Measurements from ENCODE around the gene PCYT2. TPM values are rescaled to one million over a fixed set of nuclear protein-coding genes. Genes with fewer than 3 reads are reported as not detected.
A peak's percentile ranks its signal among the peaks of the same experiment; 100 is the strongest.

The PCYT2 gene
- total and polyA plus RNA-seq, 2 donors (not counting 3 experiments of a cell fraction or from before 2014, with no cell fraction given) = 52.0 to 57.1 TPM

DNA sequence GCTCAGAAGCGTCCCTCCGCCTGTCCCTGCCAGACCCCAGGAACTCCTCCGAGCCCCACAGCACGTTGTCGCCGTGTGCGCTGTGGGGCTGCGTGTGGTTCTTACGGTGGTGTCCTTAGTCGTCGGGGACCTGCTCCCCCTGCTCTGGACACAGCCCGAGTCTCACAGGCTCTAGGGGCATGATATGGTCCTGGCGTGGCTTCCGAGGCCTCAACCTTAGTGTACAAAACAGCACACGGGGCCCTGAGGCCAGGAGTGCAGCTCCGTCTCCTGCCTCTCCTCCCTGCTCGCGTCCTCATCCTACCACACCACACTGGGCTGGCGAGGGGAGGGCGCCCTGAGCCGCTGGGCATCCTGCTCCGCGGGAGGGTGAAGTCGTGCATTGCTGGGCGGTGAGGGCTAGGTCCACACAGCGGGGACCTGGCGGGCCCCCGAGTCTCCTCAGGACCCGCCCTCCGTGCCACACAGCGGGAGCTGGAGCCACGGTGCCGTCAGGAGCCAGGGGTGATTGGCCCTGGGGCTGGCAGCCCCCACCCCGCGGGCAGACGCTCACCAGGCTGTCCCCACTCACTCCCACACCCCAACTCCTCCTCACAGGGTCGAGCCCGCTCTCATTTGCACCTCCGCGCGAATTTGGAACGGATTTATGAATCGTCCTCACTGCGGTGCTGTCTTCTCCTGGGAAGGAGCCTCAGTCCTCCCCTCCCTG is 17.5 kb upstream of the PCYT2 start:
- Histone ChIP-seq H4K20me1 (replicated peaks; ENCODE audit: control insufficient read depth, extremely low read depth, insufficient read depth, low read length) (no peaks in the 10 kb centered on the region), H2AFZ (ENCODE audit: low read depth, low read length) (peak overlapping the region; percentile 66), H3K36me3 (ENCODE audit: control insufficient read depth in 2 of 2, extremely low read depth in 1 of 2, insufficient read depth in 2 of 2, low read length in 2 of 2) (peaks cover 0 to 3% of the 10 kb centered on the region in 2 experiments), H3K9ac (replicated peaks; ENCODE audit: extremely low read depth, insufficient read depth, low read length) (no peak overlapping the region), H3K4me3 (replicated peaks in 1 of 3; ENCODE audit: insufficient read depth in 1 of 3, low read depth in 1 of 3, low read length in 3 of 3) (peak overlapping the region in 2 of 3 experiments; percentile 11 to 64), H3K4me1 (ENCODE audit: control insufficient read depth, extremely low read depth, insufficient read depth, low read length) (peaks cover 12% of the 10 kb centered on the region), H3K27ac (ENCODE audit: insufficient read depth, low read depth, low read length) (no peak overlapping the region), H3K27me3 (ENCODE audit: control insufficient read depth in 2 of 2, insufficient read depth in 2 of 2, low read length in 2 of 2) (no peaks in the 10 kb centered on the region), H3K4me2 (ENCODE audit: insufficient read depth, low read length) (peak overlapping the region; percentile 52), H3K79me2 (ENCODE audit: control insufficient read depth, insufficient read depth, low read length) (peaks cover 33% of the 10 kb centered on the region), H3K9me1 (replicated peaks; ENCODE audit: control insufficient read depth, extremely low read depth, insufficient read depth, low read length) (no peaks in the 10 kb centered on the region), H3K9me3 (replicated peaks; ENCODE audit: control insufficient read depth, insufficient read depth, low read length) (no peaks in the 10 kb centered on the region)
- no peak for DNase-seq (ENCODE audit: low read depth, low spot score)
- no TSS peak for BruUV-seq (replicated peaks)
- FAIRE-seq = no peak
- intact Hi-C loops (cut with micrococcal nuclease) (loop anchor here (5.0 kb wide), 1 partner anchor 74 kb away; no protein-coding TSS in a partner anchor), dilution Hi-C loops (cut with MboI; ENCODE audit: extremely low pct_ligation_motif_present, low sequenced_read_pairs) (no loop called here)
- TF ChIP-seq FOS (IDR thresholded peaks at IDR 0.05; ENCODE audit: borderline replicate concordance, insufficient read depth, low read length) = no peak
- no peak for TF ChIP-seq POLR2A (IDR thresholded peaks at IDR 0.05; ENCODE audit: low read depth, low read length)
- no peak for TF ChIP-seq GATA2 (IDR thresholded peaks at IDR 0.05; ENCODE audit: insufficient read depth, insufficient read length, low read depth, low read length)
- TF ChIP-seq EZH2 (IDR thresholded peaks at IDR 0.05; ENCODE audit: borderline replicate concordance, low read depth, low read length, severe bottlenecking) = no peak
- no peak for TF ChIP-seq JUN (IDR thresholded peaks at IDR 0.05; ENCODE audit: borderline replicate concordance, insufficient read depth, insufficient read length, low read depth)
- TF ChIP-seq, protein P1, sequence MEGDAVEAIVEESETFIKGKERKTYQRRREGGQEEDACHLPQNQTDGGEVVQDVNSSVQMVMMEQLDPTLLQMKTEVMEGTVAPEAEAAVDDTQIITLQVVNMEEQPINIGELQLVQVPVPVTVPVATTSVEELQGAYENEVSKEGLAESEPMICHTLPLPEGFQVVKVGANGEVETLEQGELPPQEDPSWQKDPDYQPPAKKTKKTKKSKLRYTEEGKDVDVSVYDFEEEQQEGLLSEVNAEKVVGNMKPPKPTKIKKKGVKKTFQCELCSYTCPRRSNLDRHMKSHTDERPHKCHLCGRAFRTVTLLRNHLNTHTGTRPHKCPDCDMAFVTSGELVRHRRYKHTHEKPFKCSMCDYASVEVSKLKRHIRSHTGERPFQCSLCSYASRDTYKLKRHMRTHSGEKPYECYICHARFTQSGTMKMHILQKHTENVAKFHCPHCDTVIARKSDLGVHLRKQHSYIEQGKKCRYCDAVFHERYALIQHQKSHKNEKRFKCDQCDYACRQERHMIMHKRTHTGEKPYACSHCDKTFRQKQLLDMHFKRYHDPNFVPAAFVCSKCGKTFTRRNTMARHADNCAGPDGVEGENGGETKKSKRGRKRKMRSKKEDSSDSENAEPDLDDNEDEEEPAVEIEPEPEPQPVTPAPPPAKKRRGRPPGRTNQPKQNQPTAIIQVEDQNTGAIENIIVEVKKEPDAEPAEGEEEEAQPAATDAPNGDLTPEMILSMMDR (IDR thresholded peaks at IDR 0.05; ENCODE audit: extremely low read depth in 1 of 2, insufficient read depth in 1 of 2, low read depth in 1 of 2, low read length in 2 of 2) = no peak
- TF ChIP-seq, protein P2, sequence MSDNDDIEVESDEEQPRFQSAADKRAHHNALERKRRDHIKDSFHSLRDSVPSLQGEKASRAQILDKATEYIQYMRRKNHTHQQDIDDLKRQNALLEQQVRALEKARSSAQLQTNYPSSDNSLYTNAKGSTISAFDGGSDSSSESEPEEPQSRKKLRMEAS (IDR thresholded peaks at IDR 0.05; ENCODE audit: insufficient read depth, insufficient read length) = no peak
- TF ChIP-seq POLR2AphosphoS5 (IDR thresholded peaks at IDR 0.05; ENCODE audit: insufficient read depth, low read depth, low read length) = no peak
- no peak for TF ChIP-seq MYC (IDR thresholded peaks at IDR 0.05; ENCODE audit: low read depth, low read length)
- ChIA-PET POLR2A (no interaction called here), CTCF (interaction anchor here (0.6 to 3.0 kb wide), 12 partner anchors 8 to 307 kb away, joined by 3 to 24 read pairs (median 4); partner anchors contain the start of genes NOTUM, PCYT2 and PYCR1)

All from endothelial cell of umbilical vein (primary cell).